Measurements from ENCODE around the gene DCAF16.
"Not testable (repeated sequence)": the region's sequence is repeated elsewhere in the genome, so short reads cannot be mapped to it uniquely, and the experiment has no call there.

DCAF16 gene

GRCh38 chr4:17810260-17811077, at the start of gene DCAF16, which contains the start of gene NCAPG:
DCAF16 (minus strand) TSS chr4:17810757; CDS start chr4:17804141, 6,616 bp downstream.
NCAPG (plus strand) TSS chr4:17810979; CDS start chr4:17811078, 99 bp downstream.
- DNase-seq = peak; percentile 98 to 99

GRCh38 chr4:17859793-17860406, 49.3 kb upstream of the DCAF16 start:
- DNase-seq = no peak

GRCh38 chr4:17854036-17854435, 43.5 kb upstream of the DCAF16 start:
- no peak for DNase-seq

GRCh38 chr4:17851959-17852358, 41.4 kb upstream of the DCAF16 start:
- DNase-seq = no peak

- DNase-seq = not testable (repeated sequence)
These were observed 39.7 kb upstream of the DCAF16 start for GRCh38 chr4:17850295-17850694.

GRCh38 chr4:17846266-17846665, 35.7 kb upstream of the DCAF16 start:
- DNase-seq = no peak

- DNase-seq = no peak
These were observed 13.5 kb upstream of the DCAF16 start for GRCh38 chr4:17823871-17824669.

- no peak for DNase-seq
These were observed 6.5 kb upstream of the DCAF16 start for GRCh38 chr4:17817027-17817426.

GRCh38 chr4:17816142-17816541, 5.6 kb upstream of the DCAF16 start:
- no peak for DNase-seq

GRCh38 chr4:17814140-17814539, 3.6 kb upstream of the DCAF16 start:
- DNase-seq = no peak

GRCh38 chr4:17812801-17813200, 2.2 kb upstream of the DCAF16 start:
- DNase-seq = no peak

- no peak for DNase-seq
These were observed 1.6 kb upstream of the DCAF16 start for GRCh38 chr4:17812125-17812524.

GRCh38 chr4:17811078-17811603, 584 bp upstream of the DCAF16 start:
- DNase-seq = peak; percentile 23 to 37

GRCh38 chr4:17809667-17810066, 890 bp downstream of the DCAF16 start:
- no peak for DNase-seq

GRCh38 chr4:17807446-17807845, 3.1 kb downstream of the DCAF16 start:
- DNase-seq = no peak

GRCh38 chr4:17805580-17806155, 4.9 kb downstream of the DCAF16 start:
- DNase-seq = no peak

- no peak for DNase-seq
These were observed 12.7 kb downstream of the DCAF16 start for GRCh38 chr4:17797808-17798207.

GRCh38 chr4:17794730-17795129, 15.8 kb downstream of the DCAF16 start:
- DNase-seq = no peak

- DNase-seq = no peak
These were observed 21.6 kb downstream of the DCAF16 start for GRCh38 chr4:17788956-17789355.

- no peak for DNase-seq
These were observed 23.2 kb downstream of the DCAF16 start for GRCh38 chr4:17787315-17787714.

- no peak for DNase-seq
These were observed 24.0 kb downstream of the DCAF16 start for GRCh38 chr4:17786567-17786966.

- no peak for DNase-seq
These were observed 24.7 kb downstream of the DCAF16 start for GRCh38 chr4:17785858-17786257.

Measured in stimulated activated CD4-positive, alpha-beta T cell treated with anti-CD3 and anti-CD28 coated beads, Interleukin-2, amount 100 ng/mL, for 48 hours (primary cell).